Cardiac muscle cell (in vitro differentiated cells and primary cell): ENCODE data around the gene ID3. TPM values are rescaled to one million over a fixed set of nuclear protein-coding genes. Genes with fewer than 3 reads are reported as not detected.
A peak's percentile ranks its signal among the peaks of the same experiment; 100 is the strongest.

Experiments used
- DNase-seq, 2 donors: peaks; one replicate each; pipeline versions ENCODE4 v3.0.0 to v3.0.0-alpha.2; 2010 to 2017; ENCODE audit warnings: low read depth in 1 of 2, low spot score in 1 of 2
- H3K27ac ChIP-seq: fragments of 200-600 bp; sonication (generic); 2 replicates; pipeline ENCODE4 v1.5.1; 2016
- H3K27me3 ChIP-seq: fragments of 200-600 bp; sonication (generic); 2 replicates; pipeline ENCODE4 v1.6.0; 2016; ENCODE audit warnings: control low read depth
- H3K36me3 ChIP-seq: fragments of 200-600 bp; sonication (generic); 2 replicates; pipeline ENCODE4 v1.5.1; 2016; ENCODE audit warnings: control low read depth
- H3K4me1 ChIP-seq: fragments of 200-600 bp; sonication (generic); 2 replicates; pipeline ENCODE4 v1.8.1; 2017; ENCODE audit warnings: low read depth, mild to moderate bottlenecking, mixed run types
- H3K4me3 ChIP-seq: fragments of 200-600 bp; sonication (generic); 2 replicates; pipeline ENCODE4 v1.5.1; 2016; ENCODE audit warnings: mild to moderate bottlenecking
- H3K9me3 ChIP-seq: fragments of 200-600 bp; sonication (generic); 2 replicates; pipeline ENCODE4 v1.5.1; 2017; ENCODE audit warnings: low read depth, mild to moderate bottlenecking, control low read depth
- polyA plus RNA-seq: library from polyadenylated mRNA; unstranded; fragments of >200 nt; fragmentation: Nextera tagmentation; extraction: Ambion mirVana; gene quantifications from 2 replicates; pipeline ENCODE4 v1.2.1, GENCODE V29; 2016
- total RNA-seq: library from RNA; depleted of rRNA; stranded (reverse); fragments of >200 nt; gene quantifications from 2 replicates; pipeline ENCODE4 v1.2.3, GENCODE V29; 2016
- TF ChIP-seq, protein P1 (sequence below): IDR thresholded peaks from 2 replicates; pipeline ENCODE4 v1.5.1; 2012; ENCODE audit warnings: low read depth, mild to moderate bottlenecking, low read length

Gene ID3
- total and polyA plus RNA-seq, 2 experiments from 2014 or later: 703 to 784 TPM

- Histone ChIP-seq H3K27ac (peak overlapping the region; percentile 67), H3K4me3 (no peak overlapping the region), H3K36me3 (no peaks in the 10 kb centered on the region), H3K27me3 (no peaks in the 10 kb centered on the region), H3K4me1 (peaks cover 20% of the 10 kb centered on the region), H3K9me3 (no peaks in the 10 kb centered on the region)
- peak in 1 of 2 donors; percentile 74 for DNase-seq
- TF ChIP-seq, protein P1, sequence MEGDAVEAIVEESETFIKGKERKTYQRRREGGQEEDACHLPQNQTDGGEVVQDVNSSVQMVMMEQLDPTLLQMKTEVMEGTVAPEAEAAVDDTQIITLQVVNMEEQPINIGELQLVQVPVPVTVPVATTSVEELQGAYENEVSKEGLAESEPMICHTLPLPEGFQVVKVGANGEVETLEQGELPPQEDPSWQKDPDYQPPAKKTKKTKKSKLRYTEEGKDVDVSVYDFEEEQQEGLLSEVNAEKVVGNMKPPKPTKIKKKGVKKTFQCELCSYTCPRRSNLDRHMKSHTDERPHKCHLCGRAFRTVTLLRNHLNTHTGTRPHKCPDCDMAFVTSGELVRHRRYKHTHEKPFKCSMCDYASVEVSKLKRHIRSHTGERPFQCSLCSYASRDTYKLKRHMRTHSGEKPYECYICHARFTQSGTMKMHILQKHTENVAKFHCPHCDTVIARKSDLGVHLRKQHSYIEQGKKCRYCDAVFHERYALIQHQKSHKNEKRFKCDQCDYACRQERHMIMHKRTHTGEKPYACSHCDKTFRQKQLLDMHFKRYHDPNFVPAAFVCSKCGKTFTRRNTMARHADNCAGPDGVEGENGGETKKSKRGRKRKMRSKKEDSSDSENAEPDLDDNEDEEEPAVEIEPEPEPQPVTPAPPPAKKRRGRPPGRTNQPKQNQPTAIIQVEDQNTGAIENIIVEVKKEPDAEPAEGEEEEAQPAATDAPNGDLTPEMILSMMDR: no peak
These were observed 21.9 kb upstream of the ID3 start for GRCh38 chr1:23581219-23581618.

DNA sequence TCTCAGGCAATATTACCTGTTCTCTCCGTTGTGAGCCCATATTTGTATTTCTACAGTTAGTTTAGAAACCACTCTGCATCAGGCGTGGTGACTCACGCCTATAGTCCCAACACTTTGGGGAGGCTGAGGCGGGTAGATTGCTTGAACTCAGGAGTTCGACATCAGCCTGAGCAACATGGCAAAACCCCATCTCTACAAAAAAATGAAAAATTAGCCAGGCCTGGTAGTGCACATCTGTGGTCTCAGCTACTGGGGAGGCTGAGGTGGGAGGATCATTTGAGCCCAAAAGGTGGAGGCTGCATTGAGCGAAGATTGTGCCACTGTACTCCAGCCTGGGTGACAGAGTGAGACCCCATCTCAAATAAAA is 19.7 kb upstream of the ID3 start:
- TF ChIP-seq, protein P1: no peak
- Histone ChIP-seq H3K27me3 (no peaks in the 10 kb centered on the region), H3K36me3 (no peaks in the 10 kb centered on the region), H3K9me3 (no peaks in the 10 kb centered on the region), H3K4me3 (no peak overlapping the region), H3K27ac (peak overlapping the region; percentile 98), H3K4me1 (peaks cover 42% of the 10 kb centered on the region)
- no peak for DNase-seq

DNA sequence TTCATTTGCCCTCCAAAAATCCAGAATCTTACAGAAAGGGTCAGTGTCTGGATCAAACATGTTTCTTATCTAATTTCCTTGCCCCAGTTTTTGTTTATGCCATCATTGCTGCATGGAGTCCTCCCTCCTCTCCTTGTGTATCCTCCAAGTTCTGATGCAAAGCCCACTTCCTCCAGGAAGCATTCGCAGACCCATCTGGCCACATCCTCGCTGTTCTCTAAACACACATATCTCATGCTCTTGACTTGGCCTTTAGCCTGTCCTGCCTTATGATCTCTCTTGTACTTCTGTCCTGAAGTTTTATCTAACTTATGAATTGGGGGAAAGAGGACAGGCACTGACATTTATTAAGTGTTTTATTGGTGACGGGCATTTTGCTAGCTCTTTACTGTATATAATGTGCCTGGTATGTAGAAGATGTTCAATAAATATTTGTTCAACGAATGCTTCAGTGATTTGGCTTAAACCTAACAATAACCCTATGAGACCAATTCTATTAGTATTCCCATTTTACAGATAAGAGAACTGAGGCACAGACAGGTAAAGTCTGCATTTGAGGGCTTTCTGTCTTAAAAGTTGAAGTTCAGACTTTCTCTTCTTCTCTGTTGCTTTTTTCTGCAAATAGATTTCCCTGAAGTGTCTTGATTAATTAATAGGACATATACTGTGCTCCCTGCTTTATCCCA is 19.2 kb upstream of the ID3 start:
- peak overlapping the region; percentile 98 for H3K27ac ChIP-seq
- no peaks in the 10 kb centered on the region for H3K36me3 ChIP-seq
- TF ChIP-seq, protein P1: no peak
- no peaks in the 10 kb centered on the region for H3K9me3 ChIP-seq
- no peaks in the 10 kb centered on the region for H3K27me3 ChIP-seq
- DNase-seq: peak in 1 of 2 donors; percentile 48
- H3K4me1 ChIP-seq: peaks cover 42% of the 10 kb centered on the region
- H3K4me3 ChIP-seq: no peak overlapping the region

DNA sequence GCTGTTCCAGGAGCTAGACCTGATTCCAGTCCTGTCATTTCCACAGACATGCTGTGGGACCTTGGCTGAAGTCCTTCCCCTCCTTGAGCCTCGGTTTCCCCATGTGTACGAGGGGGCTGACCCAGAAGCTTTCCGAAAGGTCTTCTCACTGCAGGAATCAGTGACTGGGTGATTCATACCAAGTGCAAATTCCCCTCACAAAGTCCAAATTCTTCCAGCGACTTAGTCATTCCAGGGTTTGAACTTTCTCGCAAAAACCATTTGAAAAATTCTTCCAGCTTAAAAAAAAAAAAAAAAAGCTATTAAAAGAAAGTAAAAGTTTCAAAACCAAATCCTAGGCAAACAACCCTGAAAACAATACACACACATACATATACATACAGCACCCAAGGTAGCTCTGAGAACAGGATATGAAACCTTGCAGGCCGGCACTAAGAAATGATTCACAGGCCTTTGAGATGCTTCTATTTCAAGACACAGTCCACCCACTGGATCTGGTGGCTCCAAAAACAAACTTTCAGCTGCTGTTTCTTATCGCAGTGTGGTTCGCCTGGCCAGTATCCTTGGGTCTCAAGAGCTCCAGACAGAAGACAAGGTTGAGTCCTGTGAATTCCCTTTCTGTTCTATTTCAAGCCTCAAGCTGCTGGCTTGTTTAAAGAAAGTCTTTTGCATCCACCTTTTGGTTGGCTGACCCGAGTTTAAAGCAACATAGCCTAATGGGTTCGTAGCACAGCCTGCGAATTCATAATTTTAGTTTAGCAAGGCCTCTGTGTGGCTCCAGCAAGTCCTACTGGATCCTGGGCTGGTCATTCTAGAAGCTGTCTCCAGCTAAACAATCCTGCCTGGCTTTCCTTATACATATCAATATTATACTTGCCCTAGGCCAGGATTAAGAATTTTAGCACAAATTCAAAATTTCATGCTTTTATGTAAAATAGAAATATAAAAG is 18.0 kb upstream of the ID3 start:
- Histone ChIP-seq H3K27me3 (no peaks in the 10 kb centered on the region), H3K4me3 (peak overlapping the region; percentile 17), H3K36me3 (no peaks in the 10 kb centered on the region), H3K27ac (peak overlapping the region; percentile 98), H3K9me3 (no peaks in the 10 kb centered on the region), H3K4me1 (peaks cover 49% of the 10 kb centered on the region)
- TF ChIP-seq, protein P1: no peak
- DNase-seq: peak; percentile 86 to 93

GRCh38 chr1:23576338-23577055 is 17.2 kb upstream of the ID3 start:
- no peaks in the 10 kb centered on the region for H3K27me3 ChIP-seq
- no peaks in the 10 kb centered on the region for H3K9me3 ChIP-seq
- no peak for DNase-seq
- H3K27ac ChIP-seq: peak overlapping the region; percentile 98
- peak overlapping the region; percentile 17 for H3K4me3 ChIP-seq
- H3K36me3 ChIP-seq: no peaks in the 10 kb centered on the region
- TF ChIP-seq, protein P1: no peak
- peaks cover 49% of the 10 kb centered on the region for H3K4me1 ChIP-seq
